GM08714 (cell line): ENCODE data around the gene CISH.

Experiments used
- H3K4me3 ChIP-seq: fragments of 200-500 bp; sonication (Bioruptor generic); 2 replicates; pipeline ENCODE4 v1.5.1; 2014; ENCODE audit warnings: mild to moderate bottlenecking, low read length, inconsistent platforms
- ZNF274 ChIP-seq: IDR thresholded peaks from 2 replicates; pipeline ENCODE4 v1.6.1; 2012; ENCODE audit warnings: mild to moderate bottlenecking, low read depth, low read length

CISH gene

GRCh38 chr3:50602595-50603191 lies 8.9 kb downstream of the CISH start:
- no peak for TF ChIP-seq ZNF274
- H3K4me3 ChIP-seq, result no peak overlapping the region

GRCh38 chr3:50600841-50601591 lies 10.6 kb downstream of the CISH start:
- H3K4me3 ChIP-seq, result no peak overlapping the region
- TF ChIP-seq ZNF274, result no peak

- TF ChIP-seq ZNF274, result no peak
- H3K4me3 ChIP-seq, result no peak overlapping the region
Measured at GRCh38 chr3:50600141-50600753, 11.3 kb downstream of the CISH start.

- no peak for TF ChIP-seq ZNF274
- no peak overlapping the region for H3K4me3 ChIP-seq
Measured at GRCh38 chr3:50599716-50600118, 11.9 kb downstream of the CISH start.

GRCh38 chr3:50599115-50599715 lies 12.4 kb downstream of the CISH start:
- no peak for TF ChIP-seq ZNF274
- no peak overlapping the region for H3K4me3 ChIP-seq

GRCh38 chr3:50594253-50594785 lies 17.3 kb downstream of the CISH start:
- no peak overlapping the region for H3K4me3 ChIP-seq
- TF ChIP-seq ZNF274, result no peak

GRCh38 chr3:50592568-50592967 lies 19.0 kb downstream of the CISH start:
- no peak overlapping the region for H3K4me3 ChIP-seq

GRCh38 chr3:50591196-50591741 lies 20.3 kb downstream of the CISH start:
- TF ChIP-seq ZNF274, result no peak
- no peak overlapping the region for H3K4me3 ChIP-seq

More at GRCh38 chr3:50592568-50592967, 19.0 kb downstream of the CISH start:
- TF ChIP-seq ZNF274, result no peak

GRCh38 chr3:50588759-50589433 lies 22.7 kb downstream of the CISH start:
- no peak overlapping the region for H3K4me3 ChIP-seq
- no peak for TF ChIP-seq ZNF274

- TF ChIP-seq ZNF274, result no peak
- H3K4me3 ChIP-seq, result no peak overlapping the region
Measured at GRCh38 chr3:50587806-50588758, 23.5 kb downstream of the CISH start.

GRCh38 chr3:50587373-50587772 lies 24.2 kb downstream of the CISH start:
- no peak for TF ChIP-seq ZNF274
- no peak overlapping the region for H3K4me3 ChIP-seq

GRCh38 chr3:50586763-50587070 lies 24.9 kb downstream of the CISH start:
- TF ChIP-seq ZNF274, result no peak

More at GRCh38 chr3:50586763-50587070, 24.9 kb downstream of the CISH start:
- no peak overlapping the region for H3K4me3 ChIP-seq
